Measurements from ENCODE around the gene MAN1C1. TPM values are rescaled to one million over a fixed set of nuclear protein-coding genes. Genes with fewer than 3 reads are reported as not detected.

Gene MAN1C1
- total RNA-seq, 2 experiments from 2014 or later = 3.7 to 4.4 TPM

GRCh38 chr1:25821112-25821476 lies 204.5 kb downstream of the MAN1C1 start:
- DNase-seq (no peak), ATAC-seq (no peak)
- Mint-ChIP-seq H3K4me3 (peak overlapping the region; percentile 95), H3K36me3 (ENCODE audit: low read depth) (peaks cover 8% of the 10 kb centered on the region), H3K9me3 (no peaks in the 10 kb centered on the region), H3K4me1 (ENCODE audit: low read depth) (peaks cover 28% of the 10 kb centered on the region), H3K27ac (peak overlapping the region; percentile 95), H3K27me3 (no peaks in the 10 kb centered on the region)
- ChIA-PET CTCF (interaction anchor here (0.6 to 3.3 kb wide), 3 partner anchors 10 to 74 kb away, joined by 3 to 18 read pairs (median 3); no protein-coding TSS in a partner anchor), POLR2A (interaction anchor here (0.7 to 2.7 kb wide), 7 partner anchors 9 to 270 kb away, joined by 3 to 23 read pairs (median 3); no protein-coding TSS in a partner anchor)
- intact Hi-C loops (cut with micrococcal nuclease) = no loop called here
- no peak for TF ChIP-seq CTCF (IDR thresholded peaks at IDR 0.05)

GRCh38 chr1:25821630-25822091 lies 205.1 kb downstream of the MAN1C1 start:
- DNase-seq = no peak
- intact Hi-C loops (cut with micrococcal nuclease) = no loop called here
- CTCF ChIA-PET = interaction anchor here (0.6 to 3.3 kb wide), 5 partner anchors 9 to 23 kb away, joined by 3 to 18 read pairs (median 3); no protein-coding TSS in a partner anchor

GRCh38 chr1:25825605-25826004 lies 209.0 kb downstream of the MAN1C1 start:
- intact Hi-C loops (cut with micrococcal nuclease) = no loop called here
- Mint-ChIP-seq H3K27ac (no peak overlapping the region), H3K4me1 (ENCODE audit: low read depth) (peaks cover 15% of the 10 kb centered on the region), H3K36me3 (ENCODE audit: low read depth) (peaks cover 29% of the 10 kb centered on the region), H3K4me3 (no peak overlapping the region), H3K9me3 (no peaks in the 10 kb centered on the region), H3K27me3 (no peaks in the 10 kb centered on the region)
- ChIA-PET CTCF (no interaction called here), POLR2A (interaction anchor here (1.4 kb wide), 2 partner anchors 43 to 49 kb away, joined by 3 to 4 read pairs; no protein-coding TSS in a partner anchor)
- no peak for ATAC-seq
- no peak for DNase-seq
- no peak for TF ChIP-seq CTCF (IDR thresholded peaks at IDR 0.05)

More at GRCh38 chr1:25821630-25822091, 205.1 kb downstream of the MAN1C1 start:
- POLR2A ChIA-PET = interaction anchor here (0.7 to 2.7 kb wide), 7 partner anchors 9 to 271 kb away, joined by 3 to 23 read pairs (median 3); no protein-coding TSS in a partner anchor
- Mint-ChIP-seq H3K4me3 (peak overlapping the region; percentile 95), H3K9me3 (no peaks in the 10 kb centered on the region), H3K36me3 (ENCODE audit: low read depth) (peaks cover 10% of the 10 kb centered on the region), H3K27ac (peak overlapping the region; percentile 95), H3K27me3 (no peaks in the 10 kb centered on the region), H3K4me1 (ENCODE audit: low read depth) (peaks cover 28% of the 10 kb centered on the region)
- ATAC-seq = no peak
- TF ChIP-seq CTCF (IDR thresholded peaks at IDR 0.05) = no peak

GRCh38 chr1:25826571-25826970 lies 210.0 kb downstream of the MAN1C1 start:
- DNase-seq = no peak
- H3K9me3 Mint-ChIP-seq = no peaks in the 10 kb centered on the region
- no peak overlapping the region for H3K4me3 Mint-ChIP-seq
- H3K4me1 Mint-ChIP-seq (ENCODE audit: low read depth) = peaks cover 6% of the 10 kb centered on the region
- intact Hi-C loops (cut with micrococcal nuclease) = no loop called here
- H3K27me3 Mint-ChIP-seq = no peaks in the 10 kb centered on the region
- ATAC-seq = no peak
- TF ChIP-seq CTCF (IDR thresholded peaks at IDR 0.05) = no peak
- POLR2A ChIA-PET = interaction anchor here (1.4 kb wide), 2 partner anchors 44 to 48 kb away, joined by 3 to 4 read pairs; no protein-coding TSS in a partner anchor
- H3K36me3 Mint-ChIP-seq (ENCODE audit: low read depth) = peaks cover 34% of the 10 kb centered on the region
- H3K27ac Mint-ChIP-seq = no peak overlapping the region
- CTCF ChIA-PET = no interaction called here

- POLR2A ChIA-PET = interaction anchor here (1.5 to 4.4 kb wide), 3 partner anchors 8 to 14 kb away, joined by 4 to 23 read pairs (median 8); partner anchors contain the start of gene MTFR1L
- intact Hi-C loops (cut with micrococcal nuclease) = no loop called here
- no peak for DNase-seq
- Mint-ChIP-seq H3K36me3 (ENCODE audit: low read depth) (peaks cover 42% of the 10 kb centered on the region), H3K9me3 (no peaks in the 10 kb centered on the region), H3K4me1 (ENCODE audit: low read depth) (peaks cover 5% of the 10 kb centered on the region), H3K4me3 (no peak overlapping the region), H3K27ac (no peak overlapping the region), H3K27me3 (no peaks in the 10 kb centered on the region)
- TF ChIP-seq CTCF (IDR thresholded peaks at IDR 0.05) = no peak
- no peak for ATAC-seq
- CTCF ChIA-PET = interaction anchor here (1.8 kb wide), 1 partner anchor 67 kb away, joined by 6 read pairs; no protein-coding TSS in a partner anchor
These were observed 211.9 kb downstream of the MAN1C1 start for GRCh38 chr1:25828491-25828890.
